ENCODE data around the gene GPC5.
A peak's percentile ranks its signal among the peaks of the same experiment; 100 is the strongest.

The GPC5 gene

DNA sequence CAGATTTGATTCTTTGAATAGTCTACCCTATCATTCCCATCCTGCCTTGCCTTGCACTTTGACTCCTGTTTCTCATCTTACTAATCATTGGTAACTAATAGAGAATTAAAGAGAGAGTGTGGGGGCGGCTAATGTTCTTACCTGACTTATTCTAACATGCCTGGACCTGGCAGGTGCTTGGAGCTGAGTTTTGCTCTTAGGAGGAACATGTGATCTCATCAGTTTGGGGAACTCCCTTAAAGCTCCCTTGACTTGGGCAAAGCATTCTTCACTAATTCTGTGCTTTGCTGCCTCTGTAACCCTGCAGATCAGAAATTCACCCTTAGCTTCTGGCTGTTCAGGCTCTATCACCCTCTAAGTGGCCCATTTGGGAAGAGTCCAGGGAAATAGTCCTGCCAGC is 861.1 kb downstream of the GPC5 start:
- DNase-seq = no peak
- peak overlapping the region; percentile 60 for H4K8ac ChIP-seq (ENCODE audit: low read length)
- H3K9ac ChIP-seq (ENCODE audit: low read length) = no peak overlapping the region
- H3K79me1 ChIP-seq (replicated peaks; ENCODE audit: low read length, poor library complexity, severe bottlenecking) = no peaks in the 10 kb centered on the region
- no peak overlapping the region for H4K91ac ChIP-seq (ENCODE audit: low read length)
- no peak overlapping the region for H3K4me2 ChIP-seq (ENCODE audit: low read length, poor library complexity, severe bottlenecking)
- no peak overlapping the region for H3K27ac ChIP-seq (ENCODE audit: low read length, poor library complexity, severe bottlenecking)
- H3K9me3 ChIP-seq (ENCODE audit: control insufficient read depth, low read length) = no peaks in the 10 kb centered on the region
- no peak overlapping the region for H3K23ac ChIP-seq (ENCODE audit: low read length in 2 of 2)
- no CpG with 5 or more reads among the region's 1 CpG for WGBS
- H3K14ac ChIP-seq (ENCODE audit: low read length in 2 of 2) = peak overlapping the region in 1 of 2 experiments; percentile 92
- peak overlapping the region; percentile 5 for H2BK15ac ChIP-seq (ENCODE audit: low read depth, poor library complexity, severe bottlenecking)
- H2BK5ac ChIP-seq (ENCODE audit: low read depth, low read length, poor library complexity, severe bottlenecking) = no peak overlapping the region
- H3K4ac ChIP-seq (ENCODE audit: low read depth in 1 of 2, low read length in 2 of 2) = no peak overlapping the region
- no peak overlapping the region for H2BK12ac ChIP-seq (ENCODE audit: low read length in 2 of 2)
- H3K4me1 ChIP-seq (ENCODE audit: control insufficient read depth, insufficient read depth, low read depth, low read length) = no peaks in the 10 kb centered on the region
- H2BK120ac ChIP-seq (ENCODE audit: low read depth, low read length) = no peak overlapping the region
- no peak overlapping the region for H2AFZ ChIP-seq (ENCODE audit: low read depth, low read length)
- no peak overlapping the region for H3K18ac ChIP-seq (ENCODE audit: low read depth in 1 of 2, low read length in 2 of 2)
- H3K27me3 ChIP-seq (ENCODE audit: control insufficient read depth in 1 of 2, insufficient read depth in 1 of 2, low read length in 2 of 2) = no peaks in the 10 kb centered on the region
- H2AK5ac ChIP-seq (ENCODE audit: low read length, severe bottlenecking) = no peak overlapping the region
- no peak overlapping the region for H3K4me3 ChIP-seq (ENCODE audit: insufficient read depth in 1 of 2, low read depth in 1 of 2, low read length in 2 of 2)
- H3K36me3 ChIP-seq (ENCODE audit: control insufficient read depth in 1 of 2, insufficient read depth in 2 of 2, low read depth in 1 of 2, low read length in 2 of 2) = no peaks in the 10 kb centered on the region

- Histone ChIP-seq H3K18ac (ENCODE audit: low read depth in 1 of 2, low read length in 2 of 2) (peak overlapping the region in 1 of 2 experiments; percentile 5), H3K9me3 (ENCODE audit: control insufficient read depth, low read length) (no peaks in the 10 kb centered on the region), H4K8ac (ENCODE audit: low read length) (no peak overlapping the region), H3K4me1 (ENCODE audit: control insufficient read depth, insufficient read depth, low read depth, low read length) (no peaks in the 10 kb centered on the region), H3K27me3 (ENCODE audit: control insufficient read depth in 1 of 2, insufficient read depth in 1 of 2, low read length in 2 of 2) (no peaks in the 10 kb centered on the region), H2AK5ac (ENCODE audit: low read length, severe bottlenecking) (no peak overlapping the region), H2AFZ (ENCODE audit: low read depth, low read length) (no peak overlapping the region), H3K9ac (ENCODE audit: low read length) (no peak overlapping the region), H3K14ac (ENCODE audit: low read length in 2 of 2) (no peak overlapping the region), H3K4me2 (ENCODE audit: low read length, poor library complexity, severe bottlenecking) (no peak overlapping the region), H2BK15ac (ENCODE audit: low read depth, poor library complexity, severe bottlenecking) (no peak overlapping the region), H3K79me1 (replicated peaks; ENCODE audit: low read length, poor library complexity, severe bottlenecking) (no peaks in the 10 kb centered on the region), H3K4me3 (ENCODE audit: insufficient read depth in 1 of 2, low read depth in 1 of 2, low read length in 2 of 2) (no peak overlapping the region), H3K27ac (ENCODE audit: low read length, poor library complexity, severe bottlenecking) (no peak overlapping the region), H3K23ac (ENCODE audit: low read length in 2 of 2) (no peak overlapping the region), H2BK120ac (ENCODE audit: low read depth, low read length) (no peak overlapping the region), H4K91ac (ENCODE audit: low read length) (no peak overlapping the region), H3K36me3 (ENCODE audit: control insufficient read depth in 1 of 2, insufficient read depth in 2 of 2, low read depth in 1 of 2, low read length in 2 of 2) (no peaks in the 10 kb centered on the region), H3K4ac (ENCODE audit: low read depth in 1 of 2, low read length in 2 of 2) (no peak overlapping the region), H2BK12ac (ENCODE audit: low read length in 2 of 2) (no peak overlapping the region), H2BK5ac (ENCODE audit: low read depth, low read length, poor library complexity, severe bottlenecking) (no peak overlapping the region)
- no peak for DNase-seq
- 82% methylated on average over 4 of the region's 6 CpGs for WGBS
Observed at GRCh38 chr13:92260363-92260762, 861.9 kb downstream of the GPC5 start.

- no peak overlapping the region for H3K9ac ChIP-seq (ENCODE audit: low read length)
- H2BK120ac ChIP-seq (ENCODE audit: low read depth, low read length) = no peak overlapping the region
- no peak overlapping the region for H4K91ac ChIP-seq (ENCODE audit: low read length)
- WGBS = 100% methylated on average over 1 of the region's 3 CpGs
- no peaks in the 10 kb centered on the region for H3K79me1 ChIP-seq (replicated peaks; ENCODE audit: low read length, poor library complexity, severe bottlenecking)
- H3K27me3 ChIP-seq (ENCODE audit: control insufficient read depth in 1 of 2, insufficient read depth in 1 of 2, low read length in 2 of 2) = no peaks in the 10 kb centered on the region
- no peak for DNase-seq
- H3K4me1 ChIP-seq (ENCODE audit: control insufficient read depth, insufficient read depth, low read depth, low read length) = no peaks in the 10 kb centered on the region
- no peak overlapping the region for H3K23ac ChIP-seq (ENCODE audit: low read length in 2 of 2)
- H2BK15ac ChIP-seq (ENCODE audit: low read depth, poor library complexity, severe bottlenecking) = no peak overlapping the region
- H3K18ac ChIP-seq (ENCODE audit: low read depth in 1 of 2, low read length in 2 of 2) = no peak overlapping the region
- H3K27ac ChIP-seq (ENCODE audit: low read length, poor library complexity, severe bottlenecking) = no peak overlapping the region
- H2BK12ac ChIP-seq (ENCODE audit: low read length in 2 of 2) = no peak overlapping the region
- no peak overlapping the region for H2AK5ac ChIP-seq (ENCODE audit: low read length, severe bottlenecking)
- no peak overlapping the region for H3K14ac ChIP-seq (ENCODE audit: low read length in 2 of 2)
- H4K8ac ChIP-seq (ENCODE audit: low read length) = no peak overlapping the region
- H3K36me3 ChIP-seq (ENCODE audit: control insufficient read depth in 1 of 2, insufficient read depth in 2 of 2, low read depth in 1 of 2, low read length in 2 of 2) = no peaks in the 10 kb centered on the region
- H3K4me2 ChIP-seq (ENCODE audit: low read length, poor library complexity, severe bottlenecking) = no peak overlapping the region
- no peak overlapping the region for H3K4me3 ChIP-seq (ENCODE audit: insufficient read depth in 1 of 2, low read depth in 1 of 2, low read length in 2 of 2)
- H2BK5ac ChIP-seq (ENCODE audit: low read depth, low read length, poor library complexity, severe bottlenecking) = no peak overlapping the region
- no peaks in the 10 kb centered on the region for H3K9me3 ChIP-seq (ENCODE audit: control insufficient read depth, low read length)
- H2AFZ ChIP-seq (ENCODE audit: low read depth, low read length) = no peak overlapping the region
- H3K4ac ChIP-seq (ENCODE audit: low read depth in 1 of 2, low read length in 2 of 2) = no peak overlapping the region
Observed at GRCh38 chr13:92262100-92262788, 863.8 kb downstream of the GPC5 start.

DNA sequence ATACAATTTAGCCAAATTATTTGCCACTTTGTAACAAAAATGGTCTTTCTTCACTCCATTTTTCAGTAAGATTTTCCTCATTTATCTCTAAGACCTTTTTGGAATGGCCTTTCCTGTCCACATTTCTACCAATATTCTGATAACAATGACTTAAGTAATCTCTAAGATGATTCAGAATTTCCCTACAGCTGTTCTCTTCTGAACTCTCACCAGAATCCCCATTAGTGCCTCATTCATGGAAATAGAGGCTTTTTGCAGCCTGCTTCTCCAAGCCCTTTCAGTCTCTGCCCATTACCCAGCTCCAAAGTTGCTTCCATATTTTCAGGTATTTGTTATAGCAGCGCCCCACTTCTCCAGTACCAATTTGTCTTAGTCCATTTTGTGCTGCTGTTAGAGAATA is 867.0 kb downstream of the GPC5 start:
- Histone ChIP-seq H4K8ac (ENCODE audit: low read length) (no peak overlapping the region), H3K9ac (ENCODE audit: low read length) (no peak overlapping the region), H3K18ac (ENCODE audit: low read depth in 1 of 2, low read length in 2 of 2) (no peak overlapping the region), H3K36me3 (ENCODE audit: control insufficient read depth in 1 of 2, insufficient read depth in 2 of 2, low read depth in 1 of 2, low read length in 2 of 2) (no peaks in the 10 kb centered on the region), H3K4me2 (ENCODE audit: low read length, poor library complexity, severe bottlenecking) (no peak overlapping the region), H3K4me1 (ENCODE audit: control insufficient read depth, insufficient read depth, low read depth, low read length) (no peaks in the 10 kb centered on the region), H2BK5ac (ENCODE audit: low read depth, low read length, poor library complexity, severe bottlenecking) (no peak overlapping the region), H3K27me3 (ENCODE audit: control insufficient read depth in 1 of 2, insufficient read depth in 1 of 2, low read length in 2 of 2) (no peaks in the 10 kb centered on the region), H3K23ac (ENCODE audit: low read length in 2 of 2) (no peak overlapping the region), H2BK12ac (ENCODE audit: low read length in 2 of 2) (no peak overlapping the region), H4K91ac (ENCODE audit: low read length) (no peak overlapping the region), H2BK15ac (ENCODE audit: low read depth, poor library complexity, severe bottlenecking) (no peak overlapping the region), H2BK120ac (ENCODE audit: low read depth, low read length) (no peak overlapping the region), H3K79me1 (replicated peaks; ENCODE audit: low read length, poor library complexity, severe bottlenecking) (no peaks in the 10 kb centered on the region), H2AFZ (ENCODE audit: low read depth, low read length) (no peak overlapping the region), H3K9me3 (ENCODE audit: control insufficient read depth, low read length) (no peaks in the 10 kb centered on the region), H3K27ac (ENCODE audit: low read length, poor library complexity, severe bottlenecking) (no peak overlapping the region), H3K14ac (ENCODE audit: low read length in 2 of 2) (no peak overlapping the region), H3K4me3 (ENCODE audit: insufficient read depth in 1 of 2, low read depth in 1 of 2, low read length in 2 of 2) (no peak overlapping the region), H2AK5ac (ENCODE audit: low read length, severe bottlenecking) (no peak overlapping the region), H3K4ac (ENCODE audit: low read depth in 1 of 2, low read length in 2 of 2) (no peak overlapping the region)
- 100% methylated on average over 1 of the region's 1 CpG for WGBS
- no peak for DNase-seq
